NCI-H2196 treated with DMSO at 0.1 percent for 48 hours (cell line): ENCODE data around the gene PCAT7.
"Not testable (repeated sequence)": the region's sequence is repeated elsewhere in the genome, so short reads cannot be mapped to it uniquely, and the experiment has no call there.

Source experiments
- DNase-seq: peaks from one replicate; lab custom pipeline; 2025; ENCODE audit not compliant: unreplicated experiment; lab: John Stamatoyannopoulos, UW

Gene PCAT7

GRCh38 chr9:94554439-94555331, at the start of gene PCAT7:
TSS of gene PCAT7 (plus strand) at chr9:94555083.
- DNase-seq: peak; percentile 41

- not testable (repeated sequence) for DNase-seq
Observed at GRCh38 chr9:94506370-94506769, 48.5 kb upstream of the PCAT7 start.

- DNase-seq: no peak
Observed at GRCh38 chr9:94507531-94508258, 47.2 kb upstream of the PCAT7 start.

- DNase-seq: no peak
Observed at GRCh38 chr9:94511134-94511954, 43.5 kb upstream of the PCAT7 start.

GRCh38 chr9:94511955-94512265, 43.0 kb upstream of the PCAT7 start:
- DNase-seq: no peak

GRCh38 chr9:94514722-94515121, 40.2 kb upstream of the PCAT7 start:
- DNase-seq: no peak

- DNase-seq: no peak
Observed at GRCh38 chr9:94517254-94517653, 37.6 kb upstream of the PCAT7 start.

- no peak for DNase-seq
Observed at GRCh38 chr9:94525396-94526035, 29.4 kb upstream of the PCAT7 start.

GRCh38 chr9:94526271-94526670, 28.6 kb upstream of the PCAT7 start:
- DNase-seq: no peak

- DNase-seq: no peak
Observed at GRCh38 chr9:94526951-94527350, 27.9 kb upstream of the PCAT7 start.

GRCh38 chr9:94528886-94529285, 26.0 kb upstream of the PCAT7 start:
- no peak for DNase-seq

- DNase-seq: no peak
Observed at GRCh38 chr9:94533155-94533554, 21.7 kb upstream of the PCAT7 start.

- no peak for DNase-seq
Observed at GRCh38 chr9:94533601-94534000, 21.3 kb upstream of the PCAT7 start.

GRCh38 chr9:94534901-94535300, 20.0 kb upstream of the PCAT7 start:
- no peak for DNase-seq

- DNase-seq: no peak
Observed at GRCh38 chr9:94538908-94539307, 16.0 kb upstream of the PCAT7 start.

- not testable (repeated sequence) for DNase-seq
Observed at GRCh38 chr9:94544335-94544734, 10.5 kb upstream of the PCAT7 start.

GRCh38 chr9:94545940-94546339, 8.9 kb upstream of the PCAT7 start:
- no peak for DNase-seq

- DNase-seq: peak; percentile 1
Observed at GRCh38 chr9:94553029-94553938, 1.6 kb upstream of the PCAT7 start.

- DNase-seq: no peak
Observed at GRCh38 chr9:94554078-94554438, 825 bp upstream of the PCAT7 start.

GRCh38 chr9:94557376-94557775, 2.5 kb downstream of the PCAT7 start:
- no peak for DNase-seq
